ACHN (cell line): ENCODE measurements around the gene CACNB2.
"Not testable (repeated sequence)": the region's sequence is repeated elsewhere in the genome, so short reads cannot be mapped to it uniquely, and the experiment has no call there.

Source experiments
- DNase-seq: peaks from one replicate; pipeline ENCODE4 v3.0.0-alpha.2; 2015
- in situ Hi-C: cut with HindIII; loops from 2 replicates; pipeline ENCODE4 v1.10.0; 2017; ENCODE audit warnings: low sequenced_read_pairs, low pct_ligation_motif_present, low pct_unique_long_range_greater_than_20kb

Gene CACNB2

DNA sequence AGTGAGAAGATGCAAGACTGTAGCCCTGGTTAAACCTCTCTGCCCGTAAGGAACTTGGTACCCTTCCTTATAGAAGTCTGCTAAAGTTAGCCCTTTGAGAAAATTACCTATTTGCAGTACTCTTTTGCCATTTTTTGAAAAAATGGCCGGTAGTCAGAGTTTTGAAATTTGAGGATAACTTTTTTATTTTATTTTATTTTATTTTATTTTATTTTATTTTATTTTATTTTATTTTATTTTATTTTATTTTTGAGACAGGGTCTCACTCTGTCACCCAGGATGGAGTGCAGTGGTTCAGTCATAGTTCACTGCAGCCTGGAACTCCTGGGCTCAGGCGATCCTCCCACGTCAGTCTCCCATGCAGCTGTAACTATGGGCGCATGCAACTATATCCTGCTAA lies 41.2 kb downstream of the CACNB2 start:
- DNase-seq, in situ Hi-C loops: not testable (repeated sequence)

DNA sequence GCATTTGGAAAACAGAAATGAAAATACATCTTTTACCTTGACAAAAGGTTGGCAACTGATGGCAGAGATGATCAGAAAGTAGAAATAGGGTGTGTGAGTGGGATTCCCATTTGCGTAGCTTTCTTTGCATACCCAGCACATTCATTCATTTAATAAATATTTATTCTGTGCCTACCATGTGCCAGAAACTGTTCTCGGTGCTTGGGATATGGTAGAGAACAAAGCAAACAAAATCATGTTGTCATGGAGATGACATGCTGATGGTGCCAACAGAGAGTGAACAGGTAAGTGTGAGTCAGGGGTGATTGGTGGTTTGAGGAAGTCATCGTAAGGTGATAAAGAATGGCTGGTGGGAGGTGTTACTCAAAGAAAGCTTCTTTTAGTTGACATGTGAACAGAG lies 45.4 kb downstream of the CACNB2 start:
- no peak for DNase-seq
- in situ Hi-C loops = no loop called here

- in situ Hi-C loops = no loop called here
- DNase-seq = no peak
Measured at GRCh38 chr10:18190840-18191239, 50.6 kb downstream of the CACNB2 start.

DNA sequence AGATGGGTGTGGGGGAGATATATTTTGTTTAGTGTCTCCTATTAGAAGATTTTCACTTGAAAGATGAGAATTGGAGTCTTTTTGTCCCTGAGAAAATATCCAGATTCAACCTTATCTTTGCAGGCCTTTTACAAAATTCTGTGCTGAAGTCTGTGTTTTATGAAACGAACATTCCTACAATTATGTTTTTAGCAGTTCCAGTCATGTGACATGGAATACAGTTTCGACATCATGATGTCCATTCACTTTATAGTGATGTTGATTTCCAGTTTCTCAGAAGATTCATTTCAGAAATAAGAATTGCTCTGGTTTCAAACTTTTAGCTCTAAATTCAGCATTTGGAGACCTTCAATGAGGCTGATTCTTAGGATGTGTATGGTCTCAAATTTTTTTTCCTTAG lies 54.4 kb downstream of the CACNB2 start:
- no peak for DNase-seq
- in situ Hi-C loops = no loop called here

DNA sequence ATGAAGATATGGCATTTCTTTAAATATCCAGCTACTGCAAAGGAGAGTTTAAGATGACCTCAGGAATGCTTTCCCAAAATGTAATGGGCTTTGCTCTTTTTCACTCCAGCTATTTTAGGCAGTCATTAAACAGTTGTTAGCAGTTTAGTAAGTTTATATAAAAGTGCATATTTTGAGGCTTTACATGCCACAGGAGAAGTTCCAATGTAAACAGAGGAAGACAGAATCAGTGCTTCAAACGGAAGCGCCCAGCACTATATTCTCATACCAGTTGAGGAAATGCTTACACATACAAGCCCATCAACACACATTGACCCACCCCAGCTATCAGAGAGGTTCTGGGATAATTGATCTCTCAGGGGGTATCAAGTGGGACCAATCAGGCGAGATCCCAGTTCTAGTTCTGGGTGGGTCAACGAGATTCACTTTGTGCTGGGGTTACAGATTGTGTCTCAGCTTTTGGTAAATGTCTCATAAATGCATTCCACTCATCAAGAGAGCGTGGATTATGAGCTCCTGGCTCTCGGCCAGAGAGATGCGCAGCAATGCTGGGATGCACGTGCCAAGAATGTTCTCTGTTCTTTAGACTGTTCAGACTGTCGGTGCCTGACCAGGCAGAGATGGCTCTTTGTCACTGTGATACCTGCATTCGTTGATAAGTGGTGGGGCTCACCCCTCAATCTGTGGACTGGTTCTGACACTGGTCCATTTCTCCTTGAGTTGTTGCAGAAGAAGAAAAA lies 55.0 kb downstream of the CACNB2 start:
- no peak for DNase-seq
- in situ Hi-C loops = no loop called here

- no peak for DNase-seq
- in situ Hi-C loops = no loop called here
Measured at GRCh38 chr10:18196806-18197550, 56.8 kb downstream of the CACNB2 start.

DNA sequence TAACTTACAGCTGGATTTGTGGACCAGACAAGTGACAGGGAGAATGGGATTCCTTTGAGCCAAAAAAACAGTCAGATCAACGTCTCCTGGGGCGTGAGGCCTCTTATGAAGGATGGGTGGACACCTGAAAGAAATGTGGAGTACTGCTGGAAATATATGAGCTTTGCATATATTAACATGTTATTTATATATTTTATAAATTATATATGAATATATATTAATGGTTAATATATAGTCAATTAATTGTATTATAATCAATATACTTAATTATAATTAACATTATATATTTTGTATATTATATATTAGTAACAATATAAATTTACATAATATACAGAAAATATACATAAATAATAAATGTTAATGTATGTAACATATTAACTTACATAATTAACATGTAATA lies 57.5 kb downstream of the CACNB2 start:
- in situ Hi-C loops = no loop called here
- no peak for DNase-seq

- DNase-seq = no peak
- in situ Hi-C loops = no loop called here
Measured at GRCh38 chr10:18201877-18202276, 61.7 kb downstream of the CACNB2 start.

GRCh38 chr10:18202680-18203460 lies 62.6 kb downstream of the CACNB2 start:
- DNase-seq = no peak
- in situ Hi-C loops = no loop called here

- in situ Hi-C loops = no loop called here
- DNase-seq = no peak
Measured at GRCh38 chr10:18203471-18203870, 63.2 kb downstream of the CACNB2 start.

DNA sequence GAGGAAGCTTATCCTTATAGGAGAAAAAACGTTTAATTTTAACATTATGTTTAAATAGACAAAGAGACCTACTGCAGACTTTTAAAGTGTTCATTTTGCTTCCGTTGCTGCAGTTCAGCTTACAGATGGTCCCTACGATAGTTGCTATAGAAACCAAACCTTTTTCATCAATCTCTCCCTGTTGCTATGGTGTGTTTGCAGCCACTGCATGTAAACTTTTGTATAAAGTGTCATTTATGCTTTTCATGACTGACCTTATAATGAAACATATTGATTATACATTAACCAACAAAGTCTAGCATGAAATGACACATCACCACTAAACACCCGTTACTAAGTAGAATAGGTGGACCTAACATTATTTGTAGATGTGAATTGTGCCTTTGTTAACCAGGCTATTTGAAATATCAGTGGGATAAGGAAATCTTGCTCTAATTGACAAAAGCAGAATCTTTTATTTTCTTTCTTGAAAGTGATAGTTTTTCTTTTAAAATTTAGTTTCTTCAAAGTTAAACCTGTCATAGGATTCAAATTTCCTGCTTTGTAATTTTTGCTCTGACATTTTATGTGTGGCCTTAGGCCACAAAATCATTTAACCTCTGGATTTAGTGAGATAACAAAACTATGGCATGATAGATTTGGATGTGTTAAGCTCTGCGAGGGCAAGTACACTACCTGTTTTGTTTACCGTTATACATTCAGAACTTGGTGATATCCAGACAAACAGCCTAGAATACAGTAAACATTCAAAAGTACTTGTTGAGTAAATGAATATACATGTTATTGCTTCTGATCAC lies 64.0 kb downstream of the CACNB2 start:
- no peak for DNase-seq
- in situ Hi-C loops = no loop called here

GRCh38 chr10:18205098-18205834 lies 65.0 kb downstream of the CACNB2 start:
- in situ Hi-C loops = no loop called here
- no peak for DNase-seq

- in situ Hi-C loops, DNase-seq: not testable (repeated sequence)
Measured at GRCh38 chr10:18208186-18208585, 68.0 kb downstream of the CACNB2 start.

DNA sequence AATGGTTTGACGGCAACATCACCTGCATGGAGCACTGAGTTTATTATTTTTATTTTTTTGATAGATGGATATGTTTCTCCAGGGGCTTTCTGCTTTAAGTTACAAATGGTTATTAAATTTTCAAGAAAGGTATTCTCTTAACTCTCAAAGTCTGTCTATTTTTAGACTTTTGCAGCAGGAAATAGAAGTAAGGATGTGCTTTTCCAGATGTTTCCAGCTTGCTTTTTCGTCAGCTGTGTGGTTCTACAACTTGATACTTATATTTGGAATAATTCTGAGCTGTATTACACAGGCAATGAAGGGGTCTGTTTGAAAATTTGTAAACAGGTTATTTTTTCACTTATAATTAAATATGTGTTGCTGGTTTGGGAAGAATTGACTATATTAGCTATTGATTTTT lies 69.0 kb downstream of the CACNB2 start:
- in situ Hi-C loops = no loop called here
- no peak for DNase-seq

DNA sequence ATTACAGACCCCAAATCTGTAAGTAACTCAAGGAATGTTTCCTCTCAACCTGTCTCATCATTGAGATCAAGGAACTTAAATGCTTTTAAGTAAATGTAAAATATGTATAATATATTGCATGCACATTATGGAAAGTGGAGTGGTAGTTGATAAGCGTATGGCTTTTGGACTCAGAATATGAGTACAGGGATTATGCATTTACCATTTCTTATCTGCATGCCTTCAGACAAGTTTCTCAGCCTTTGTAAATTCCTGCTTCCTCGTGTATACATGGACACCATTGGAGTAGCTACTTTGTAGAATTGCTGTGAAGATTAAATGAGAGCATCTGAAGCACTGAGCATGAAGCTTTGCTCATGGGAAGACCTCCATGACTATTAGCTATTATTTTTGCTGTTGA lies 70.5 kb downstream of the CACNB2 start:
- in situ Hi-C loops = no loop called here

DNA sequence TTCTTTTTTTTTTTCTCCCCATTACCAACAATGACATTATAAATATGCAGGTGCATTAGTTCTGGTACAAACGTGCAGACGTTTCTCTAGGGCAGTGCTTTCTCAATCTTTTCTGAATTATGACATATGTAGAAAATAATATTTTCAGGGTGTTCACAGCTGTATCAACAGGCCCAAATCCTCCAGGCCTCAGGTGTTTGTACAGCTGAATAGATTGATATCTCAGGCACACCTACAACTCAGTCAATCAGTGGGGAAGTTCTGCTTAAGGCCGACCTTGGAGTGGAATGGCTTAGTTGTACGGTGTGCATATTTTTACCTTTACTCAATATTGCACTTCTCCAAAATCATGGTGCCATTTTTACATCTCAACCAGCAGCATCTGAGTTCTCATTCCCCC lies 71.6 kb downstream of the CACNB2 start:
- no peak for DNase-seq
- in situ Hi-C loops = no loop called here

More for the DNA sequence above, 70.5 kb downstream of the CACNB2 start:
- no peak for DNase-seq

DNA sequence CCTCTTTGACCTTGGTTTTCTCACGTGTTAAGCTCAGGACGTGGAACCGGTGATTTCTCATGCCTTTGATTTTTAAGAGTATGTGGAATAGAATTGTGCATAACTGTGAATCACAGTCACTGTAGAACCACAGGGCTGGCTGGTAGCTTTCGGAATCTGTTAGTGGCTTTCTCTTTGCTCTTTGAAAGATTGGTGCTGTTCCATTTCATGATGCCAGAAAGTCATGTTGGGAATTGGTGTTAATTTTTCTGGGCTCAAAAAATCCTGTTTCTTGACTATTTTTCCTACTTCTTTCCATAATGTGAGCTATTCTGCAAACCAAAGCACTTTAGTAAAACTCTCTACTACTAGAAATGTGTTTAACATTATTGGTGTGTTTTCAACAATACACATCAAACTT lies 73.0 kb downstream of the CACNB2 start:
- DNase-seq = no peak
- in situ Hi-C loops = no loop called here
